Colonic mucosa (tissue), 4 donors: ENCODE data around the gene TMEM186. TPM values are rescaled to one million over a fixed set of nuclear protein-coding genes. Genes with fewer than 3 reads are reported as not detected.

Experiments used
- DNase-seq: peaks from one replicate; pipeline ENCODE4 v3.0.0-alpha.2; 2020
- H3K27ac ChIP-seq: fragments of 200-600 bp; one replicate; pipeline ENCODE4 v1.8.0; 2021
- H3K27me3 ChIP-seq: fragments of 200-600 bp; one replicate; pipeline ENCODE4 v1.8.0; 2021
- H3K36me3 ChIP-seq: fragments of 200-600 bp; one replicate; pipeline ENCODE4 v1.8.0; 2021
- H3K4me1 ChIP-seq: fragments of 200-600 bp; one replicate; pipeline ENCODE4 v1.8.0; 2021; ENCODE audit warnings: mild to moderate bottlenecking
- H3K4me3 ChIP-seq: fragments of 200-600 bp; one replicate; pipeline ENCODE4 v1.8.0; 2021
- H3K9ac ChIP-seq, 2 donors: one replicate each; pipeline ENCODE4 v1.7.0; 2013; ENCODE audit warnings: control low read depth in 2 of 2, low read depth in 2 of 2, low read length in 2 of 2
- H3K9me3 ChIP-seq: fragments of 200-600 bp; one replicate; pipeline ENCODE4 v1.8.0; 2021
- intact Hi-C: fragments of 100-400 bp; cut with DNase I; formaldehyde crosslinking; loops from one replicate; pipeline ENCODE4 v1.14.1; 2022
- total RNA-seq, 2 donors: library from RNA; stranded (reverse); fragmentation: NEBNext Ultra II Directional in 1 of 2; extraction: Animal tissue kit (Norgen Biotek cat#: 25700) in 1 of 2; gene quantifications; one replicate each; pipeline ENCODE4 v1.2.1, GENCODE V29; 2021
- TF ChIP-seq, protein P1 (sequence below): fragments of 200-600 bp; IDR thresholded peaks from one replicate; pipeline ENCODE4 v1.8.0; 2022; ENCODE audit warnings: antibody characterized with exemption, mild to moderate bottlenecking
- donor health status: healthy.
- donor health status: DM: no; HTN: no; CAD: no.
- donor health status: DM: no; HTN: no; CAD: no.

TMEM186 gene
- total RNA-seq, 2 donors from 2014 or later: 11.9 to 20.3 TPM

DNA sequence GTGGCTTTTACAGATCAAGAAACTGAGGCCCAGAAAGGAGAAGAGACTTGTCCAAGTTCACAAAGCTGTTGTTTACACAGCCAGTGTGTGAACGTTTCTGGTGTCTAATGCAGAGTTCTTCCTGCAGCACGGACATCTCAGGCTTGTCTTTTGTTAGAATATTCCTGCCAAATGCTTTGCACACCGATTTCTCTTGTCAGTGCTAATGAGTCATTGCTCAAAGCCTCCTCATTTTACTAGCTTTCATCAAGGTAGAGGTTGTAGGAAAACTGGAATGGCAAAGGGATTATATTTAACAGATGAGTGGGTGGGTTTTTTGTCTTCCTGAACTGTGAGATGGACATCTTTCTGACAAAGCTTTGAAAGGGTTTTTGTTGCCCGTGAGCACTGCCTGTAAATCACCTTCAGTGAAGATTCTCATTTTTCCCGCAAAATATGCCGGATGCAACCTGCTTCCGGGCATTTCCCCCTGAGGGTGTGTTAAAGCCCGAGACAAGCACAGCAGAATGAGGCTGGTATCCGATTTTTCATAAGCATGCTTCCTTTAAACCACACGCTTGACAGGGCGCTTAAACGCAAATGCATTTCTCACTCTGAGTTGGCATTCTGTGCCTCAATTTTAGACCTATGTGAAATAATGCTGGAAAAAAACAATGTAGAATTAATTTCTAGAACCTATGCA lies 14.9 kb upstream of the TMEM186 start:
- no peak overlapping the region for H3K4me3 ChIP-seq
- no peaks in the 10 kb centered on the region for H3K27me3 ChIP-seq
- no peak overlapping the region for H3K27ac ChIP-seq
- H3K4me1 ChIP-seq: no peaks in the 10 kb centered on the region
- no peak for DNase-seq
- TF ChIP-seq, protein P1, sequence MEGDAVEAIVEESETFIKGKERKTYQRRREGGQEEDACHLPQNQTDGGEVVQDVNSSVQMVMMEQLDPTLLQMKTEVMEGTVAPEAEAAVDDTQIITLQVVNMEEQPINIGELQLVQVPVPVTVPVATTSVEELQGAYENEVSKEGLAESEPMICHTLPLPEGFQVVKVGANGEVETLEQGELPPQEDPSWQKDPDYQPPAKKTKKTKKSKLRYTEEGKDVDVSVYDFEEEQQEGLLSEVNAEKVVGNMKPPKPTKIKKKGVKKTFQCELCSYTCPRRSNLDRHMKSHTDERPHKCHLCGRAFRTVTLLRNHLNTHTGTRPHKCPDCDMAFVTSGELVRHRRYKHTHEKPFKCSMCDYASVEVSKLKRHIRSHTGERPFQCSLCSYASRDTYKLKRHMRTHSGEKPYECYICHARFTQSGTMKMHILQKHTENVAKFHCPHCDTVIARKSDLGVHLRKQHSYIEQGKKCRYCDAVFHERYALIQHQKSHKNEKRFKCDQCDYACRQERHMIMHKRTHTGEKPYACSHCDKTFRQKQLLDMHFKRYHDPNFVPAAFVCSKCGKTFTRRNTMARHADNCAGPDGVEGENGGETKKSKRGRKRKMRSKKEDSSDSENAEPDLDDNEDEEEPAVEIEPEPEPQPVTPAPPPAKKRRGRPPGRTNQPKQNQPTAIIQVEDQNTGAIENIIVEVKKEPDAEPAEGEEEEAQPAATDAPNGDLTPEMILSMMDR: no peak
- H3K9ac ChIP-seq: no peak overlapping the region
- intact Hi-C loops: no loop called here
- H3K9me3 ChIP-seq: no peaks in the 10 kb centered on the region
- peaks cover 33% of the 10 kb centered on the region for H3K36me3 ChIP-seq

DNA sequence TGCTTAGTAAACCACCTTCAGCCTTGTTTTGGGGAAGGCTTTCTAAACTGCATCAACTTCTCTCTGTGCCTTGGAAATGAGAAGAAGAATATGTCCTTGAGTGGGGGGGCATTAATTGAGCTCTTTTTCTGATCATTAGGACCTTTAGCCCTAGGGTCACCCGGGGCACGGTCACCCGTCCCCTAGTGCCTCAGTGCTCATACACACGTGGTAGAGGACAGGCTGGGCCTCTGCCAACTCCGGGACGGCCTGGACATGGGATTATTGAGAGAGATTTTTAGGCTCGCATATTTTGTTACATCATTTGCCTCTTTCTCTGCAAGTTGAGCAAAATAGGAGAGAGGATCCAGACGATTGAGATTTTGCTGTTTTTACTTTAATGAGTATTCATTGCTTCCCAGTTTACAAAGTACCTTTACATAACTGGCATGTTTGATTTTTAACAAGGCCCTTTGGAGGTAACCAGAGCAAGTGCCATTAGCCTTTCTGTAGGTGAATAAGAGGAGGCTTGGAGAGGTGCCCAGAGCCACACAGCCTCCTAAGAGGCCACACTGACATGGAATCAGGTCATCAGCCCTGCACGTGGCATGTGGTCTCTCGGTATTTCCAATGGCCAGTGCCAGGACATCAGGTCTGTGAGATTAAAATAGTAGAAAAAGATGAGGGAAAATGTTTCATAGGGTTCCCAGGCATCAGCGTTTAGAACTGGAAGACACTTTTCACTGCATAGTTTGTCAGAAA lies 11.3 kb upstream of the TMEM186 start:
- H3K9ac ChIP-seq: no peak overlapping the region
- TF ChIP-seq, protein P1: no peak
- H3K4me3 ChIP-seq: no peak overlapping the region
- DNase-seq: no peak
- no peak overlapping the region for H3K27ac ChIP-seq
- H3K36me3 ChIP-seq: peaks cover 43% of the 10 kb centered on the region
- no peaks in the 10 kb centered on the region for H3K4me1 ChIP-seq
- H3K9me3 ChIP-seq: no peaks in the 10 kb centered on the region
- no peaks in the 10 kb centered on the region for H3K27me3 ChIP-seq
- intact Hi-C loops: loop anchor here (10.0 kb wide), 1 partner anchor 46 kb away; no protein-coding TSS in a partner anchor

DNA sequence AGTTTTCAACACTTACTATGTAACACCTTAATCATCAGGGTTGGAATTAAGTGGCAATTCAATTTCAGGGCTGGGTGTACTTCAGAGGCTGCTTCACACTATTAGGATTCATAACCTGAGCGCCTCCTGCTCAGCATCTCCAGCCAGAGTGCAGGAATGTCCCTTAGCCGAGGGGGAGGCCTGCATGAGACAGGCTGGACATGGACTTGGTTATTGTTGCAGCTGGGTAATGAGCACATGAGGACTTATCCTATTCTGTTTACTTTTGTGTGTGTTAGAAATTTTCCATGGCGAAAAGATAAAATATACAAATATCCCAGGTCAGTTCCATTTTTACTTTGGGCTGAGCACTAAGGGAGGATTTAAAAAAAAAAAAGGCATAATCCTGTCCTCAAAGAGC lies 10.6 kb upstream of the TMEM186 start:
- no peak overlapping the region for H3K9ac ChIP-seq

DNA sequence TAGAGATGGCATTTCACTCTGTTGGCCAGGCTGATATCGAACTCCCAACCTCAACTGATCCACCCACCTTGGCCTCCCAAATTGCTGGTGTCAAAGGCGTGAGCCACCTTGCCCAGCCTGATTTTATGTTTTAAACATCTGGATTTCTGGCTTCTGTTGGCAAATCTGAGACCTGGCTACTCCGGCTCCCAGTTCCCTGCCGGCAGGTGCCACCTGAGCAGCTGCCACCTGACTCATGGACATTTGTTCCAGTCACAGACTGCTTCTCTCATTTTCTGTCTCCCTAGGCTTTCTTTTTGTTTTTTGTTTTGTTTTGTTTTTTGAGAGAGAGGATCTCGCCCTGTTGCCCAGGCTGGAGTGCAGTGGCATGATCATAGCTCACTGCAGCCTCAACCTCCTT lies 9.8 kb upstream of the TMEM186 start:
- no peaks in the 10 kb centered on the region for H3K9me3 ChIP-seq
- H3K27ac ChIP-seq: no peak overlapping the region
- no peaks in the 10 kb centered on the region for H3K27me3 ChIP-seq
- H3K4me1 ChIP-seq: no peaks in the 10 kb centered on the region
- intact Hi-C loops: loop anchor here (10.0 kb wide), 1 partner anchor 48 kb away; no protein-coding TSS in a partner anchor
- TF ChIP-seq, protein P1: no peak
- no peak for DNase-seq
- peaks cover 56% of the 10 kb centered on the region for H3K36me3 ChIP-seq
- H3K9ac ChIP-seq: no peak overlapping the region
- H3K4me3 ChIP-seq: no peak overlapping the region

More for the DNA sequence above, 10.6 kb upstream of the TMEM186 start:
- H3K4me3 ChIP-seq: no peak overlapping the region
- no peak overlapping the region for H3K27ac ChIP-seq
- peaks cover 48% of the 10 kb centered on the region for H3K36me3 ChIP-seq
- H3K9me3 ChIP-seq: no peaks in the 10 kb centered on the region
- H3K27me3 ChIP-seq: no peaks in the 10 kb centered on the region
- no peaks in the 10 kb centered on the region for H3K4me1 ChIP-seq
- TF ChIP-seq, protein P1: no peak
- DNase-seq: no peak
- intact Hi-C loops: loop anchor here (10.0 kb wide), 1 partner anchor 47 kb away; no protein-coding TSS in a partner anchor

DNA sequence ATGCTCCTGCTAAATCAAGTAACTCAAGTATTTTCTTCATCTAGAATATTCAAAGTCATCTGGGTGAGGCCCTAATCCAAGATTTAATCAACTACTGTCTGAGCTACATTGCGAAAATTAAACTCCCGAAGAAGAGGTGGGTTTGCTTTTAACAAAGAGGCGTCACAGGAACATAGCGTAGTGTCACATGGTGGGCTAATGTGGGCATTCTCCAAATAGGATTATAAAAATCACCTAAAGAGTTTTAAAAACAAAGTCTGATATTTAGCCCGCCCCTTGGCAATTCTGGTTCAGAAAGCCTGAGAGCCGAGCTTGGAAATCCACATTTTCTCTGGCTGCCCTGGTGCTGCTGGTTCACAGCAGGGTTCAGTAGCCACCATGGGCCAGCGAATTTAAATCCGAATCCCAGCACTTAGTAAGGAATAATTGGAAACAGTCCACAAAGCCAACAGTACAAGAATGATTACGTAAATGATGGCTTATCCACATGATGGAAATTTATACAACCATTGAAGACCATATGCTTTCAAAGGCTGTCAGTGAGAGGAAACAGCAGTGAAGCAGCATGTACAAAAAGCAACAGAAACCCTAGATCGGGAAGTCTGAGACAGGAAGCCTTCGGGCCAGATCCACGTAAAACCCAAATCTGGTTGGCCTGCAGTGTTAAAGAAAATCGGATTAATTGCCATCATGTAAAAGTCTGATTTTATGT lies 9.0 kb upstream of the TMEM186 start:
- H3K9ac ChIP-seq: no peak overlapping the region
- no peak for DNase-seq
- H3K27ac ChIP-seq: no peak overlapping the region
- no peaks in the 10 kb centered on the region for H3K4me1 ChIP-seq
- H3K4me3 ChIP-seq: no peak overlapping the region
- TF ChIP-seq, protein P1: no peak
- H3K27me3 ChIP-seq: no peaks in the 10 kb centered on the region
- peaks cover 53% of the 10 kb centered on the region for H3K36me3 ChIP-seq
- intact Hi-C loops: loop anchor here (10.0 kb wide), 1 partner anchor 48 kb away; no protein-coding TSS in a partner anchor
- no peaks in the 10 kb centered on the region for H3K9me3 ChIP-seq
